PC-3 (cell line): Measurements from ENCODE around the gene PTPRQ.

Experiments used
- EZH2 ChIP-seq: fragments of 300-600 bp; sonication (generic); IDR thresholded peaks from one replicate; pipeline ENCODE4 v1.6.1; 2017; ENCODE audit warnings: antibody characterized with exemption, mild to moderate bottlenecking, low read length; ENCODE audit not compliant: unreplicated experiment
- EZH2phosphoT487 ChIP-seq: fragments of 300-600 bp; sonication (generic); IDR thresholded peaks from 2 replicates; pipeline ENCODE4 v1.6.1; 2018; ENCODE audit warnings: mild to moderate bottlenecking, antibody characterized with exemption, low read length, borderline replicate concordance
- TF ChIP-seq, protein P1 (sequence below): fragments of 300-600 bp; sonication (generic); conservative IDR thresholded peaks from 2 replicates; pipeline ENCODE4 v1.5.1; 2017; ENCODE audit warnings: antibody characterized with exemption, low read depth, mild to moderate bottlenecking, low read length

DNA sequence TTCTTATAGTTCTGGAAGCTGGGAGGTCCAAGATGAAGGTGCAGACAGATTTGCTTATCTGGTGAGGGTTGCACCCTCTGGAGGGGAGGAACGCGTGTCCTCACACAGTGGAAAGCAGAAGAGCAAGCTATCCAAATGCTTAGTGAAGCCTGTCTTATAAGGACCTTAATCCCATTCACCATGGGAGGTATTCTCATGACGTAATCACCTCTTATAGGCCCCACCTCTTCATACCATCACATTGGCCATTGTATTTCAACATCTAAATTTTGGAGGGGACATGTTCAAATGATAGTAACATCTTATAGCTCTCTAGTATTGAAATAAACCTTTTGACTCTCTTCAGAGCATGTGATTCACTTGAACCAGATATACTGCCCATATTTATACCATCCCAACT is 158.4 kb downstream of the PTPRQ start:
- TF ChIP-seq EZH2 (no peak), EZH2phosphoT487 (no peak)
- TF ChIP-seq, protein P1, sequence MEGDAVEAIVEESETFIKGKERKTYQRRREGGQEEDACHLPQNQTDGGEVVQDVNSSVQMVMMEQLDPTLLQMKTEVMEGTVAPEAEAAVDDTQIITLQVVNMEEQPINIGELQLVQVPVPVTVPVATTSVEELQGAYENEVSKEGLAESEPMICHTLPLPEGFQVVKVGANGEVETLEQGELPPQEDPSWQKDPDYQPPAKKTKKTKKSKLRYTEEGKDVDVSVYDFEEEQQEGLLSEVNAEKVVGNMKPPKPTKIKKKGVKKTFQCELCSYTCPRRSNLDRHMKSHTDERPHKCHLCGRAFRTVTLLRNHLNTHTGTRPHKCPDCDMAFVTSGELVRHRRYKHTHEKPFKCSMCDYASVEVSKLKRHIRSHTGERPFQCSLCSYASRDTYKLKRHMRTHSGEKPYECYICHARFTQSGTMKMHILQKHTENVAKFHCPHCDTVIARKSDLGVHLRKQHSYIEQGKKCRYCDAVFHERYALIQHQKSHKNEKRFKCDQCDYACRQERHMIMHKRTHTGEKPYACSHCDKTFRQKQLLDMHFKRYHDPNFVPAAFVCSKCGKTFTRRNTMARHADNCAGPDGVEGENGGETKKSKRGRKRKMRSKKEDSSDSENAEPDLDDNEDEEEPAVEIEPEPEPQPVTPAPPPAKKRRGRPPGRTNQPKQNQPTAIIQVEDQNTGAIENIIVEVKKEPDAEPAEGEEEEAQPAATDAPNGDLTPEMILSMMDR: no peak
